Heart left ventricle (tissue), 13 donors: ENCODE measurements around the gene RELL1.
A peak's percentile ranks its signal among the peaks of the same experiment; 100 is the strongest.

Experiments used
- POLR2A ChIP-seq, 2 donors: fragments of 450-650 bp; IDR thresholded peaks; one replicate each; pipeline ENCODE4 v1.6.1; 2017; ENCODE audit warnings: antibody characterized with exemption in 2 of 2, mild to moderate bottlenecking in 2 of 2, moderate library complexity in 2 of 2
- TF ChIP-seq, protein P1 (sequence below), 12 donors: fragments of 200-600 bp; sonication (generic) in 4 of 12; IDR thresholded peaks; one replicate each; pipeline versions ENCODE4 v1.5.0 to v1.8.0; 2018 to 2022; ENCODE audit warnings: antibody characterized with exemption in 12 of 12, mild to moderate bottlenecking in 5 of 12
- donor health status: ischemic (EF 13 %, LVEDD 7.1; RV severe dilation, severe dysfunction).
- donor health status: DM: no; HTN: yes; CAD: no.
- donor health status: DM: no; HTN: no; CAD: no.
- donor health status: ischemic (EF 25% LVEDD 6.9; RV normal size, moderate dysfunction).
- donor health status: ischemic (EF 25% LVEDD 5.7; RV mildly dilated, moderate dysfunction).
- donor health status: ischemic (EF 35%, LVEDD 5.7; RV mildly dilated, moderate dysfunction).
- donor health status: nonischemic (EF 11% LVEDD 7.7; RV severe dilation, severe dysfunction).
- donor health status: DM: yes; HTN: yes; CAD: no.
- donor health status: PGD.
- donor health status: ischemic (EF 29% LVEDD 5.4; RV normal size, mild dysfunction).
- donor health status: nonischemic (EF 23%, LVEDD 6.1; RV moderate dilation, normal function).

DNA sequence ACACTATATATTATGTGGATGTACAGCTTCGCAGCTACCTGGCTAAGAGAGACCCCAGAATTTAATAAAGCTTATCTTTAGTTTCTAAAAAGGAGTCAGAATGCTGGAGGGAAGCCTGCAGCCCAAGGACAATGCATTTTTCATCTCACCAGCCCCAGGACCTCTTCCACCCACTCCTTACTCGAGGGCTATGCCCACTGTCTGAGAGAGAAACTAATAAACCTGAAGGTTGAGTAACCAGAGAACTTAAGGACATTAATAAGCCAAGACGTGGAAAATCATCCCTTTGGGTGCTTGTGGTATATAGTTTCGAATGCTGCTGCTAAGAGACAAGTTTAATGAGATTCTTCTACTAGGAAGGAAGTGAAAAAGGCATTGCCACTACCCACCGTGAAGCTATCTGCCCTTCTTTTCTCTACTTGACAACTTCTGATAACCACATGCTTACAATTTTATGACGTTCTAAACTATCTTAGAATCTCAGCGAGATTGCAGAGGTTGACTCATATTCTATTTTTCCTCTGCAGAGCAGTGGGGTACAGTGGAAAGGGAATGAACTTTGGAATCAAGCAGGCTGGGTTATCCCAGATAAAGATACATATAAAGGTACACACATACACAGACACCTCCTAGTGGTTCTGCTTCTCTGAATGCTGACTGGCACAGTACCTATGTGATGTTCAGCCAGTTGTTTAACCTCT, 3.3 kb downstream of the RELL1 start:
- TF ChIP-seq, protein P1, sequence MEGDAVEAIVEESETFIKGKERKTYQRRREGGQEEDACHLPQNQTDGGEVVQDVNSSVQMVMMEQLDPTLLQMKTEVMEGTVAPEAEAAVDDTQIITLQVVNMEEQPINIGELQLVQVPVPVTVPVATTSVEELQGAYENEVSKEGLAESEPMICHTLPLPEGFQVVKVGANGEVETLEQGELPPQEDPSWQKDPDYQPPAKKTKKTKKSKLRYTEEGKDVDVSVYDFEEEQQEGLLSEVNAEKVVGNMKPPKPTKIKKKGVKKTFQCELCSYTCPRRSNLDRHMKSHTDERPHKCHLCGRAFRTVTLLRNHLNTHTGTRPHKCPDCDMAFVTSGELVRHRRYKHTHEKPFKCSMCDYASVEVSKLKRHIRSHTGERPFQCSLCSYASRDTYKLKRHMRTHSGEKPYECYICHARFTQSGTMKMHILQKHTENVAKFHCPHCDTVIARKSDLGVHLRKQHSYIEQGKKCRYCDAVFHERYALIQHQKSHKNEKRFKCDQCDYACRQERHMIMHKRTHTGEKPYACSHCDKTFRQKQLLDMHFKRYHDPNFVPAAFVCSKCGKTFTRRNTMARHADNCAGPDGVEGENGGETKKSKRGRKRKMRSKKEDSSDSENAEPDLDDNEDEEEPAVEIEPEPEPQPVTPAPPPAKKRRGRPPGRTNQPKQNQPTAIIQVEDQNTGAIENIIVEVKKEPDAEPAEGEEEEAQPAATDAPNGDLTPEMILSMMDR (IDR thresholded peaks at IDR 0.05) = peak in 2 of 12 donors; percentile 13 to 27
- TF ChIP-seq POLR2A (IDR thresholded peaks at IDR 0.05) = no peak
